GM21367 (cell line): ENCODE measurements around the gene RRBP1.

ENCODE experiments used
- ATAC-seq: cut with Tn5 transposase; IDR thresholded peaks from one replicate; pipeline ENCODE4 v1.9.1; 2021; ENCODE audit not compliant: unreplicated experiment

RRBP1 gene

DNA sequence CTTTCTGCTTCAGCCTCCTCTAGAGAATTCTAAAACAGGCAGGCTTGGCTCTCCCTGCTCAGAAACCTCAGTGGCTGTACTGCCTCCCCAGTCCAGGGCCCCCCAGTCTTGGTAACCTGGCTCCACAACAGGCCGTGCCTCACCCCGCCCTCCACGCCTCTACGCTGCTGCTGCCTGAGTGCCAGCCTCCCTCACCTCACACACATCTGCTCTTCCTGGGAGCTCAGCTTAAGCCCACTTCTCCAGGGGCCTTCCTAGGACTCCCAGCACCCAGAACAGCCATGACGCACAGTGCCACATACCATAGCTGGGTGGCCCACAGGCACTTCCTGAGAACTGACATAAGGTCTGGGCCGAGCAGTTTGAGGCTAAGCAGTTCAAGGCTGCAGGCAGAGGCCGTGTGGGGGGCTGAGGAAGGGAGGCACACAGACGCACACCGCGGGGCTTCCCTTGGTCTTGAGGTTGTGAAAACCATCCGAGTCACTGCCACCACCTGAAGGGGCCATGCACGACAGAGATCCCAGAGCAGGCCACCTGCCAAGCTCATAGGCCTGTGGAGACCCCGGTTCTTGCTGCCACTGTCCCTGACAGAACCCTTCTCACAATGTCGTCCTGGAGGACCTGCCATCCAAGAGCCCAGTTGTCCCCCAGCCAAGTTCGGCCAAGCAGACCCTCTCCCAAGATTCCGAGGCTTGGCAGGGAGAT lies 69.6 kb downstream of the RRBP1 start:
- no peak for ATAC-seq

GRCh38 chr20:17611540-17612286 lies 70.3 kb downstream of the RRBP1 start:
- ATAC-seq, result no peak

DNA sequence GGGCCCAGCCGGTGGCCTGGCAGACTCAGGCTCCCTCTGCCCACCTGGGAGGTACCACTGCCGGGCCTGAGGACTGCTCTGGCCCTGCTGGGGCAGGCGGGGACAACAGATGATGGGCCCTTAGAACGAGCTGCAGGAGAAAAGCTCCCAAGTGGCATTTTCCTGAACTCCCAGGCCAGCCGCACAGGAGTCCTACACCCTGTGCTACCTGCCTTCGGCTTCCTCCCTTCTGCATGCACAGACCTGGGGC lies 70.8 kb downstream of the RRBP1 start:
- ATAC-seq, result no peak

DNA sequence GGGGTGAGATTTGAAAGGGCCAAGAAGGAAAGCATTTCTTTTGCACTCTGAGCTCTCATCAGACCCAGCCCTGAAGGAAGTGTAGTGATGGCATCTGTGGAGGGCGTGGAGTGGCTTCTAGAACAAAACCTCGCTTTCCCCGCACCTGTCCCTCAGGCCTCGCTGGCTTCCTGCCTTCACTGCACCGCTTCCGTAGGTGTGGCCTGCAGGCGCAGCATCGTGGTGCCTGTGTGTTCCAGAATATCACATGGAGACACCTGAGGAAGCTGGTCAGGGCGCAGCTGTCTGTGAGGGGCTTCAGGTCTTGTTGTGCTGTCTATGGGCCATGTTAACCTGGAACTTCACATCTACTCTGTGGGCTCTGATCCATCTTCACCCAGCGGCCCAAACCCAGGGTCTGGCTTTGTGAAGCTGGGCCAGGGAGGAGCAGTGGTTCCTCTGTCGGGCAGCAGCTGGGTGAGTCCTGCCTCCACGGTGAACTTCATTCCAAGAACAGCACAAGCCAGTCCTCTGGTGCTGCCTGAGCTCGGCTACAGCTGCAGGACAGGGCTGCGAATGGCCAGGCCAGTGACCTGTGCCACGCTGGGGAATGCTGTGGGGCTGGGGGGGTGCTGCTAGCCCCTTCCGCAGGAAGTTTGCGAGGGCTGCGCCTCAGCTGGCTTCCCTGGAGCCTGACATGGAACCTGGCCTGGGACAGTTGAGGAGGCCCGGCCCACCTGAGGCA lies 71.3 kb downstream of the RRBP1 start:
- no peak for ATAC-seq

- no peak for ATAC-seq
Observed at GRCh38 chr20:17609811-17610377, 72.1 kb downstream of the RRBP1 start.

DNA sequence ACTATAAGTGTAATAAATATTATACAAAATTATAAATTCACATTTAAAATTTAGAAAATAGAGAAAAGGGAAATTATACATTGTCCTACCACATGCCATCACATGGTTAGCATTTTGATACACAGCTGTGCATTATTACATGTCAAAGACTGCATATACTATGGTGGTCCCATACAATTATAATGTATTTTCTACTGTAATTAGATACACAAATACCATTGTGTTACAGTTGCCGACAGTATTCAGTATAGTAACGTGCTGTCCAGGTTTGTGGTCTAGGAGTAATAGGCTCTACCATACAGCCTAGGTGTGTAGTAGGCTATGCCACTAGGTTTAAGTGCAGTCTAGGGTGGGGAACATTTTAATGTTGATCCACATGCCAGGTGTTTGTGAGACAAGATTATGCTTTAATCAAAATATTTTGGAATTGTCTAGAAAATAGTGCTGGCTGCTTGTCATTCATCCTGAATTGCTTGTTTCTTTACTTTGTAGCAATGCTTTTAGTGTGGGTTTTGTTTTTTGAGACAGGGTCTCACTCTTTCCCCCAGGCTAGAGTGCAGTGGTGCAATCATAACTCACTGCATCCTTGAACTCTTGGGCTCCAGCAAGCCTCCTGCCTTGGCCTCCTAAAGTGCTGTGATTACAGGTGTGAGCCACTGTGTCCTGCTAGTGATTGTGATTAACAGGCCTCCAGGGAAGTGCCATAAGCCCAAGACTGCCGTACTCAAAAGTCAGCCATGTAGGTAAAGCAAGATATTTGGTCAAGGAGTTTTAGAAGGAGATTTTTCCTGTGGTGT lies 73.1 kb downstream of the RRBP1 start:
- no peak for ATAC-seq

DNA sequence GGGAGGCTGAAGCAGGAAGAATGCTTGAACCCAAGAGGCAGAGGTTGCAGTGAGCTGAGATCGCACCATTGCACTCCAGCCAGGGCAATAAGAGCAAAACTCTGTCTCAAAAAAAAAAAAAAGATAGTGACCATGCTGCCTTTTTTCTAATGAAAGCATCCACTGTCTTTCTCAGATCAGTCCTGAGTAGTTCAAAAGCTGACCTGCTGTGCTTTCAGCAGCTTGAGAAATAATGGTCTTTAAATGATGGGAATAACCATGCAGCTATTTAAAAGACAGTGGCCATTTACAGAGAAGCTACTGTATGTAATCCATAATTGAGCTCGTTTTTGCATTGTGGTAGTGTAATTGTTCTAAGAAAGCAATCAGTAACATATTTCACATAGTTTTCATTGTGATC lies 76.0 kb downstream of the RRBP1 start:
- no peak for ATAC-seq

DNA sequence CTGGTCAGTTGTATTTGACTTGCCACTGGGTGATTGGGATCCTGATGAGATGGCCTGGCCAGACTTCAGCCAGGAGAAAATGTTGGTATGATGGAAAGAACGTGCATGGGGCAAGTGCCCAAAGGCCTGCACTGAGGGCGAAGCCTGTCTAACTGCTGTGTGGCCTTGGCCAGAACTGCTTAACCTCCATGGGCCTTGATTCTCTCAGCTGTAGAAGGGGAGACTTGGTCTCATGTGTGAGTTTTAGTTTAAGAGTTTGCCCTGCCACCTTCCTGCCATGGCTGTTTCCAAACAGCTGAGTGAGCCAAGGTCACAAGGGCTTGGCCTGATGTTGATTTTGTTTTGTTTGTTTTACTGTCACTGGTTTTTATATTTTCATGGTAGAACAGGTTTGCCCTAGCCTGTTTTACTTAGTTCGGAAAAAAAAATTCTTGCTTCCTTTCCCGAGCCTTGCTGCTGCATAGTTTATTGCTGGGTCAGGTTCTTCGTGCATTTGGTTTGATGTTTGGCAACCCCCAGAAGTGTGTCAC lies 76.8 kb downstream of the RRBP1 start:
- ATAC-seq, result no peak

DNA sequence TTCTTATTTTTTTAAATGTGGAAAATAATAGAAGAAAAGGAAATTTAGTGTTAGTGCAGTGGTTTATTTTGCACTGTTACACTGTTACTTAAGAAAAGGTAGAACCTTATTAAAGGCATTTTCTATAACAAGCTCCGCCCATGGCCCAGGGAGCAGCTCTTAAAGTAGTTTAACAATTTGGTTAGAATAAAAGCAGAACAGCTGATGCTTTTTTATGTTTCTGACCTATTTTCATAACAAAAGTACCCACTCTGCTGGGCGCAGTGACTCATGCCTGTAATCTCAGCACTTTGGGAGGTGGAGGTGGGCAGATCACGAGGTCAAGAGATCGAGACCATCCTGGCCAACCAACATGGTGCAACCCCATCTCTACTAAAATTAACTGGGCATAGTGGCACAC lies 79.5 kb downstream of the RRBP1 start:
- no peak for ATAC-seq

- ATAC-seq, result no peak
Observed at GRCh38 chr20:17601957-17602356, 80.1 kb downstream of the RRBP1 start.

DNA sequence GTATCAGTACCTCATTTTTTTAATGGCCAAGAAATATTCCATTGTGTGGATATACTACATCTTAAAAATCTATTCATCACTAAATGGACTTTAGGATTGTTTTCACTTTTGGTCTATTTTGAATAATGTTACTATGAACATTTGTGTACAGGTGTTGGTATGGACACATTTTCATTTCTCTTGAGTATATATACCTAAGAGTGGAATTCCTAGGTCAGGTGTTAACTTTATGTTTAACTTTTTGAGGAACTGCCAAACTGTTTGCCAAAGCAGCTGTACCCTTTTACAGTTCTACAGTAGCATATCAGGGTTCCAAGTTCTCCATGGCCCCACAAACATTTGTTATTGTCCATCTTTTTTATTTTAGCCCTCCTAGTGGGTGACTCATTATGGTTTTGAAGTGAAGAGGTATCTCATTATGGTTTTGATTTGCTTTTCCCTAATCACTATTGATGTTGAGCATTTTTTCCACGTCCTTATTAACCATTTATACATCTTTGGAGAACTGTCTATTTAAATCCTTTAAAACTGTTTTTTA lies 84.0 kb downstream of the RRBP1 start:
- no peak for ATAC-seq

GRCh38 chr20:17595856-17596255 lies 86.2 kb downstream of the RRBP1 start:
- no peak for ATAC-seq

- ATAC-seq, result no peak
Observed at GRCh38 chr20:17594443-17594842, 87.6 kb downstream of the RRBP1 start.

DNA sequence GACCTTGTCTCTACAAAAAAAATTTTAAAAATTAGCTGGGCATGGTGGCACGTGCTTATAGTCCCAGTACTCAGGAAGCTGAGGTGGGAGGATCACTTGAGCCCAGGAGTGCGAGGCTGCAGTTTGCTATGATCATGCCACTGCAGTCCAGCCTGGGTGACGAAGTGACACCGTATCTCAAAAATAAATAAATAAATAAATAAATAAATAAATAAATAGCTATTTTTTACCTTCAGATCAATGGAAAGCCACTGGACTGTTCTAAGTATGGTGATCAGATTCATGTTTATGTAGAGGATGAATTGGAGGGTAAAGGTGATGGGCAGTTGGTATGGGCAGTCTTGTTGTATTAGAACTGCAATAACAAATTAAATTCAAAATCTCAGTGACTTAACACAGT lies 88.1 kb downstream of the RRBP1 start:
- no peak for ATAC-seq

DNA sequence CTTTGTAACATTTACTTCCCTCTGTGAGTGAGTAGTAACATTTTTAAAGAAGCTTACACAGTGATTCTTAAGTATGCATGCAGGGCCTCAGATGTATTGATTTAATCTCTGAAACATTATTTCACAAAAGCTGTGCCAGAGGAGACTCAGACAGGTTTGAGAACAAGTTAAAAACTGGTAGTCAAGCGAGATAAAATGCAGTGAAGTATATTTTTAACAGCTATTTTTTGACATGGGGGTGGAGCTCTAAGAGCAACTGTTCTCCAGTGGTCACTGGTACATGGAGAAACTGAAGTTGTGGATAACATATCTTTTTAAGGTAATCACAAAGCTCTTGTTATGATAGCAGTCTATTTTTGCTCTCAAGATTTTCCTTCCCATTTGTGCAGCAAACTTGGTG lies 91.8 kb downstream of the RRBP1 start:
- no peak for ATAC-seq

DNA sequence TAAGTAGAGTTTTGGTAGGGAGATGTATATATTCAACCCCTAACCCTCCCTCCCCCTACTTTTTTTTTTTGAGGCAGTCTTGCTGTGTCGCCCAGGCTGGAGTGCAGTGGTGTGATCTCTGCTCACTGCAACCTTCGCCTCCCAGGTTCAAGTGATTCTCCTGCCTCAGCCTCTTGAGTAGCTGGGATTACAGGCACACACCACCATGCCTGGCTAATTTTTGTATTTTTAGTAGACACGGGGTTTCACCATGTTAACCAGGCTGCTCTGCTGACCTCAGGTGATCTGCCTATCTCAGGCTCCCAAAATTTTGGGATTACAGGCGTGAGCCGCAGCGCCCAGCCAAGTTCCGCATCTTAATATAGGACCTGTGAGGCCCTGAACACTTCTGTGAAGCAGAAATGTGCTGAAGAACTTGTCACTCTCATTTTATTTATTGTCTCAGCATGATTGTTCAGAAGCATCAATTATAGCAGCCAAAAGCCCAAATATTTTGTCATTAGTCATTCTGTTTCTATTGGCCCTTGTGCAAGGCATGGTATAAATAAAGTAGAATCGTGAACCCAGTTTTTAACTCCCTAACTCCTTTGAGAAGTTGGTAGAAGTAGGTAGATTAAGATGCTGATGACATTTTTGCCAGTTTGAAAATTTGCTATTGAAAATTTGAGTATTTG lies 92.7 kb downstream of the RRBP1 start:
- no peak for ATAC-seq

GRCh38 chr20:17587824-17588223 lies 94.2 kb downstream of the RRBP1 start:
- no peak for ATAC-seq

- no peak for ATAC-seq
Observed at GRCh38 chr20:17587148-17587547, 94.9 kb downstream of the RRBP1 start.

DNA sequence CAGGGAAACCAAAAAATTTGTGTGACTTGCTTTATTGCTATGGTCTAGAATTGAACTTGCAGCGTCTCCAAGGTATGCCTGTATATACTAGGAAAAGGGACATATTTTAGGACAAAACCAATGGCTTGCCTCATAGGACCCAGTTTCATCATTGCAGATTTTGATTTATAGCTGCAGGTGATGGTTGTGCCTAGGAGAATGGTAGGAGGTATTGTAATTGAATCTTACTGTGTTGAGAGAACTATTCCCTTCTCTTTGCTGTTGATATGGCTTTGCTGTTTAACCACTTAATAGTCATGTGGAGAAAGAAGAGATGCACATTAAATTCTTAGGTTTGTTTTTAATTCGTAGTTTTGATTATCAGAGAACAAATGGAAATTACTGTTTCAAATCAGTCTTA lies 95.8 kb downstream of the RRBP1 start:
- ATAC-seq, result no peak

DNA sequence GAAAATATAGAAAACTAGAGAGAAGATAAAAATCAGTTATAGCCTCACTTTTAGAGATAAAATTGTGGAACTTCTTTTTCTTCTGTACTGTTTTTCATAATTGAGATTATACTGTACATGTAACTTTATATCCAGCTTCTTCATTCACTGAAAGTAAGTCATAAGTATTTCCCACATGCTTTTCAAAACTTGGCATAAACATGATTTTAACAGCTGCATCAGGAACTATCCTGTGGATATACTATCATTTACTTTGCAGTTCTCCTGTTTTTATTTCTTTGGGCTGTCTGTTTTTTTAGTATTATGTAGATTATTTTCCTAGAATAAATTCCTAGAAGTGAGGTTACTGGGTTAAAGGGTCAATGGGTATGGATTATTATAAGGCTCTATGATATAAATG lies 97.4 kb downstream of the RRBP1 start:
- no peak for ATAC-seq
